Non-pigmented ciliary epithelial cell (primary cell): ENCODE results near the gene WDR36.
A peak's percentile ranks its signal among the peaks of the same experiment; 100 is the strongest.

ENCODE experiments used
- DNase-seq: peaks from one replicate; pipeline ENCODE4 v3.0.0-alpha.2; 2010; ENCODE audit warnings: low read depth

Gene WDR36

GRCh38 chr5:111092062-111092853, at the start of gene WDR36:
Gene WDR36, plus strand, starts transcription at chr5:111092348. Its CDS starts 109 bp downstream, at chr5:111092457.
- DNase-seq = peak; percentile 72

DNA sequence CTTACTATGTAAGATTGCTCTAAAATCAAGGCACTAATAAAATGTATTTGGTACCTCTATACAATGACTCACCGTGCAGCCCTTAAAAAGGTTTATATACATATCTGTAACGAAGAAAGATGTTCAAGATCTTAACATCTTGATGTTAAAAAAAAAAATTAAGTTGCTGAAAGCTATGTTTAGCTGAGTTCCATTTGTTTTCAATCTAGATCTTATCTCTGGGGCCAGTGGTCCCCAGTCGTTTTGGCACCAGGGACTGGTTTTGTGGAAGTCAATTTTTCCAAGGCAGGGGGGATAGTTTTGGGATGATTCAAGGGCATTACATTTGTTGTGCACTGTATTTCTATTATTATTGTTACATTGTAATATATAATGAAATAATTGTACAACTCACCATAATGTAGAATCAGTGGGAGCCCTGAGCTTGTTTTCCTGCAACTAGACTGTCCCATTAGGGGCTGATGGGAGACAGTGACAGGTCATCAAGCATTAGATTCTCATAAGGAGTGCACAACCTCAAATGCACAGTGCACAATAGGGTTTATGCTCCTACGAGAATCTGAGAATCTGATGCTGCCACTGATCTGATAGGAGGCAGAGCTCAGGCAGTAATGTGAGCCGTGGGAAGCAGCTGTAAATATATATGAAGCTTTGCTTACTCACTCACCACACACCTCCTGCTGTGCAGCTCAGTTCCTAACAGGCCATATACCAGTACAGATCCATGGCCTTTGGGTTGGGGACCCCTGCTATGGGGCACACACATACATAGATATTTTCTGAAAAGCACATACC, 48.2 kb upstream of the WDR36 start:
- peak; percentile 78 for DNase-seq

GRCh38 chr5:111058064-111058463, 34.1 kb upstream of the WDR36 start:
- DNase-seq = no peak

- DNase-seq = no peak
These were observed 32.0 kb upstream of the WDR36 start for GRCh38 chr5:111060169-111060568.

DNA sequence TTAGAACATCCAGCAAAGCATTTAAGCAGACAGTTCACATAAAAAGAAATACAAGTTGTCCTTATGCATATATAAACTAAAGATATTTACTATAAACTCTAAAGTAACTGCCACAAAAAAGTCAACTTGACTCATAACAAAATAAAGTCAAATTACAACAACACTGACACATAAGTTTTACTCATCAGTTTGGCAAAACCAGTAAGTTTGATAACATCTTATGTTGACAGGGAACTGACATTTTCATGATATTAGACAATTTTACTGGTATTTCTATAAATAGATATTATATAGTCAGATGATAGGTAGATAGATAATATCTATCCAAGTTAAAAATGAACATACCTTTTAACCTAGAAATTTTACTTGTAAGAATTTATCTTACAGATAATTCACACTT, 30.5 kb upstream of the WDR36 start:
- DNase-seq = no peak

DNA sequence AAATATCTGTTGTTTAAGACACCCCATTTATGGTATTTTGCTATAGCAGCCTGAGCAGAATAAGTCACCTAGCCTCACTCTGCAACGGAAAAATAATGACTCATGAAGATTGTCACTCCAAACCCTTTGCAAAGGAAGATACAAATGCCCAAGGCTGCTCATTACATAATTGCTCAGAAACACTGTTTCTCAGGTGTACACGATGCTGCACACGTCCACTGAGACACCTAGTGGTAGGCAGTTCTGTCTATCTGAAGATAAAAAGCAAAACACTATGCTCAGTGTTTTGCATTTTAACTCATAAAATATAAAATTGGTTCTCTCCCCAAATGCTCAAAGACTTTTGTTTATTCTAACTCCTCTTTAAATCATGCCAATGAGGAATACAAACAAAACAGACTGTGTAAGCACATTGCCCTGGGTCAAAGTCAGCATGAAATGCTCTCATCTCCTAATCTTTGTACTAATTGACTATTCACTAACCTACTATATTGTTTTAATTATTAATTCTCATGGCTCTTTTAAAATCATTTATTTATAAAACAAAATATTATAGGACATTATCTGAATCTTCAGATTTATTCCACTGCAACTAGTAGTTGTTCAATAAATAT, 28.3 kb upstream of the WDR36 start:
- DNase-seq = no peak

- no peak for DNase-seq
These were observed 25.7 kb upstream of the WDR36 start for GRCh38 chr5:111066261-111066938.

DNA sequence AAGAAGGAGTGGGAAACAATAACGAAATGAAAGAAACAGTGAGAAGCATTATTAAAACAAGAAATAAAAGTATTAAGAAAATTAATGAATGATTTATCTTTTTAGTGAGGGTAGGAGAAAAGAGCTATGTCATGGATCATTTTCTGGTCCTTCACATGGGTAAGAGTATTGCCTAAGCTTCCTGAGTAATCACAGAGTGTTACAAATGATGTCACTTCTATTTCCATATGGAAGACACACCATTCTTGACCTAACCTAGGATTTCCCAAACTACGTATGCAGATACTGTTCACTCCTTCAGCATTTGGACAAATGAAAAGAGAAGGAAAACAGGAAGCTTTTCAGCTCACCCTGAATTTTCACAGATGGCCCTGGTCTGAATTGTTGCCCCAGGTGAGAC, 23.9 kb upstream of the WDR36 start:
- no peak for DNase-seq

- peak; percentile 54 for DNase-seq
These were observed 22.3 kb upstream of the WDR36 start for GRCh38 chr5:111069839-111070238.

DNA sequence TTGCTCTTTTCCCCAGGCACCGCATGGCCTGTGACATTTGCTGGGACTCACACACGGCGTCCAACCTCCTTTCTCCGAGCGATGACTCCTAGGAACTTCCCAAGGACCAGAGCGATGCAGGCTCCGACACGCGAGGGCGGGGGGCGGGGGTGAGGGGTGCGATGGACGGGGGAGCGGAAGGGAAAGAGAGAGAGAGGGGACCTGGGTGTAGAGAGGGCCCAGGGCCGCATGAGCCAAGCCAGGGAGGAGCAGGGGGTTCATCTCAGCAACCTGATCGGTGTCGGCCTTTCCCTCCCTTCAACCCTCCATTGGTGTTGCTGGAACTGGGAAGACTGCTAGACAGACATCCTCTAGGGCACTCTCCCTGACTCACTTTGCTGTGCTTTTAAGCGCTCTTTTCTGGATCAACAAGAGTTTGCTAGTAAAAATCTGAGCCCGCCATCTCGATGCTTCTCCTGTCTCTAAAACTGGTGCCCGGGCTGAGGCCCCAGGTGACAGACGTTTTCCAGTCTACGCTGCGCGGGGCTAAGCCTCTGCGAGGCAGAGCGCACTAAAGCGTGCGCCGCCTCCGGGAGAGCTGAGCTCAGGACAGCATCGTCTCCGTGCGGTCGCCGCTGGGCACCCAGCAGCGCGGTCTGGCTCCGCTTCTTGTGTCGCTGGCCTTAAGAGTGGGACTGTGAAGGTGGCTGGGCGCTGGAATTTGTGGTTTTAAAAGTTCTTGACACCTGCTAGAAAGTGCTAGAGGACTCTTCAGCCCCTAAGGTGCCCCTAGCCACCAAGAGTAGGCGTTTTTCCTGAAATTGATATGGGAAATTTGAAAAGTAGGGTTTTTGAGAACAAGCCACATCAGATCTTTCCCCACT, 21.6 kb upstream of the WDR36 start:
- no peak for DNase-seq

- no peak for DNase-seq
These were observed 20.7 kb upstream of the WDR36 start, which contains the start of gene TSLP for GRCh38 chr5:111071413-111071812. Gene TSLP, plus strand, starts transcription at chr5:111071713. Its CDS starts 178 bp downstream, at chr5:111071891.

- DNase-seq = no peak
These were observed 19.0 kb upstream of the WDR36 start for GRCh38 chr5:111072949-111073682.

DNA sequence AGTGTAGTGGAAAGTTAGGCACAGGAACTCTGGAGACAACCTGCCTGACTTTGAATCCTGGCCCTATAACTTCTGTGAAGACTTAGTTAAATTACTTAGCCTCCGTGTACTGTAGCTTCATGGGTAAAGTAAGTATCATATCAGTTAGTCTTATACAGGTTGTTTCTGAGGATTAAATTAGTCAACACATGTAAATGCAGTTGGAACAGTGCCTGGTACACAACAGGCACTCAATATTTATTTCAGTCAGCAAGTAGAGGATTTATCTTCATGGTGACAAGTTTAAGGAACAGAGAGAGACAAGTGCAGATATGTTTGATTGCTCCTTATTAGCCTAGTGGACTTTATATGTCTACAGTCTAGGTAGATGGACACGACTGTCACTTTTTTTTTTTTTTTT, 17.9 kb upstream of the WDR36 start:
- DNase-seq = no peak

DNA sequence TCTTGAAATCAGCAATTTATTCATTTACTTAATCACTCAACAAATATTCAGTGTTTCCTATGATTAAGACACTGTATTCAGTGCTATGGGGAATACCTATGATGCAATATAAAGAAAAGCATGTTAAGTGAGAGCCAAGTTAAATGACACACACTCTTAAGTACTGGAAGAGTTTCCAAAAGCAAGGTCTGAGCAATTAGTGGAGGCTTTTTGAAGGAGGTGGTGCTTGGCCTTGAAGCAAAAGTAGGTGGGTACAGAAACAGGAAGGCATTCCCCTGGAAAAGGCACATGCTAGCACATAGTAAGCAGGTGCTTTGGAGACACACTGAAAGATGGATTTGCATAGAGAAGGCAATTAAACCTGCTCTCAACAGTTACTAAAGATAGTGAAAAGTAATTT, 16.6 kb upstream of the WDR36 start:
- peak; percentile 57 for DNase-seq

DNA sequence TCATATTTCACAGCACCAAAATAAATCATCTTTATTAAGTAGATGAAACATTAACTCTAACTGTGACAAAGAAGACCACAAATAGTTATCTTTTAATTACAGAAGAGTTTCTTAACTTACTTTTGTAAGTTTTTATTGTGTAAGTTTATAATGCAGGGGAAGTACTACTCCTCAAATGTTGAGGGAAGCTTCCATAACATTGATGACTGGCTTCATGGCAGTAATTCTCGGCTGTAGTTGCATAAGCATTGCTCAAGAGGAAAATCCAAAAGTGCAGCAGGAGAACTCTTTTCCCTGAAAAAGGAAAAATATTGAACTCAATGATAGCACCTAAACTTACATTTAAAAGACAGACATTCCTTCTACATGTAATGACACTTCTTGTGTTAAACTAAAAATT, 16.1 kb upstream of the WDR36 start:
- no peak for DNase-seq

GRCh38 chr5:111077678-111078077, 14.5 kb upstream of the WDR36 start:
- no peak for DNase-seq

- DNase-seq = no peak
These were observed 12.3 kb upstream of the WDR36 start for GRCh38 chr5:111079846-111080245.

- no peak for DNase-seq
These were observed 8.8 kb upstream of the WDR36 start for GRCh38 chr5:111083323-111083722.

DNA sequence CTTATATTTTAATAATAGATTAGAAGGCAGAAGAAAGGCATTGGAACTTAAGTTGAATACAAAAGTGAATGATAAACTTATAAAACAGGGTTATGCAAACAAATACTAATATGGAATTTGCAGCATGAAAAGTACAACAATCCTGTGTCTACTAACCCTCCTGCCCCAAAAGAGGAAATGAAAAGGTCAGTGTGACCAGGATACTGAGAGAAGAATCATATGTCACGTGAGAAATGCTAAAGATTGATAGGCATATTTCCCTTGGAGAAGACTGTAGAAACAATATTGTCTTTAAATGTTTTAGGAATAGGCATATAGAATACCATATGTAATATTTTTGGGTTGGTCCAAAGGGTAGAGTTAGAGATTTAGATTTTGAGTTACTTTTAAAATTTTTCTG, 3.8 kb downstream of the WDR36 start:
- DNase-seq = no peak

DNA sequence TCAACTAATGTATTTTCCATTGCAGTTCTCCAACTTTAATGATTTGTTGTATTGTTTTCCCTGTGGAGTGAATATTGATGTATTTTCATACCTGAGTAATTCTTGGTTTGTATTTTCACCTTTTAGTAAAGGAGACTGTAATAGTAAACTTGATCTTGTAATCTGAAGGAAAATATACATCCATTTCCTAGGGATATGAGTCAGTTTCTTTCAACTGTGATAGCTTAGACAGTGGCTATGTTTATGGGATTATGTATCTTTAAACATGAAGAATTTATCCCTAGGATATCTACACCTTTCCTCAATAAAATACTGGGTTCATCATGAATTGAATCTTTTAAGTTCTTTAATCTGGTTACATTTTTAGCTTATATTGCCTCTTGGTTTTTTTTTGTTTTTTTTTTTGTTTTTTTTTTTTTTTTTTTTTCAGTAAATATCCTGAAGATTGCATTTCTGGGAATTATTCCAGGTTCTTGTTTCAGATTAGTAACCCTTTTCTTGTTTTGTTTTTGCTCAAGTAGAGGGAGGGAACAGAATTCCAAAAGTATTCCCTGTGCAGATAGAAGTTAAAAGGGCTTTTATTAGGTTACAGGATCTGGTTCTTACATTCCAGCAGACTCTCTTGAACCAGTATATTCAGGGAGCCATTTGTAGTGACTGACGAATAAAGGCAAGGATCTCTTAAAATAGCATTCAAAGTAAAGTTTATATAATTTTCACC, 7.1 kb downstream of the WDR36 start:
- no peak for DNase-seq
